GM21717 (cell line): ENCODE measurements around the gene SLC9A3.
A peak's percentile ranks its signal among the peaks of the same experiment; 100 is the strongest.

Source experiments
- ATAC-seq: cut with Tn5 transposase; IDR thresholded peaks from one replicate; pipeline ENCODE4 v1.9.1; 2021; ENCODE audit warnings: mild to moderate bottlenecking, moderate library complexity; ENCODE audit not compliant: unreplicated experiment

The SLC9A3 gene

DNA sequence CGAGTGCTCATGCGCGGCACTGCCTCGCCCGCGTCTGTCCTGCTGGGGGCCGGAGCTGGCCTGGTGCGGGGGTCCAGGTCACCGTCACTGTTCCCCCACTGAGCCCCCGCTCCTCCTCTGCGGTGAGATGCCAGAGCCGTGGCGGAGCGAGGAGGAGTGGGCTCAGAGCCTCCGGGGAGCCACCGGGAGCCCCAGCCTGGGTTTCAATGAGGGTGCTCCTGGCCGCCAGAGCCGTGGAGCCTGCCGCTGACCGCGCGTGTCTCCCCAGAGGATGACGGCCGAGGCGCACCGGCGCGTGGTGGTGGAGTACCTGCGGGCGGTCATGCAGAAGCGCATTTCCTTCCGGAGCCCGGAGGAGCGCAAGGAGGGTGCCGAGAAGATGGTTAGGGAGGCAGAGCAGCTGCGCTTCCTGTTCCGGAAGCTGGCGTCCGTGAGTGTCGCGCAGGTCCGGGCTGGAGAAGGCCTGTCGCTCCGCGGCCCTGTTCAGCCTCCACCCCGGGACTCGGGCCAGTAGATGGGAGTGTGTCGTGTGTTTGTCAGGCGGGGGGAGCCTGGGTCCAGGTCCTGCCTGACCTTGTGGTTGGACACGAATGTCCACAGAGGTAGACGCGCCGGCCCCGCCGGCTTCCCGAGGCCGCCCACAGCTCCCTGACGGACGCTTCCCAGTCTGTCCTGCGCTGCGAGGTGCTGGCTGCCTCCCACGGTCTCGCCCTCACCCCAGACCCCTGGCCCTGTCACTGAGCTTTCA, 59.2 kb downstream of the SLC9A3 start:
- ATAC-seq, result no peak

DNA sequence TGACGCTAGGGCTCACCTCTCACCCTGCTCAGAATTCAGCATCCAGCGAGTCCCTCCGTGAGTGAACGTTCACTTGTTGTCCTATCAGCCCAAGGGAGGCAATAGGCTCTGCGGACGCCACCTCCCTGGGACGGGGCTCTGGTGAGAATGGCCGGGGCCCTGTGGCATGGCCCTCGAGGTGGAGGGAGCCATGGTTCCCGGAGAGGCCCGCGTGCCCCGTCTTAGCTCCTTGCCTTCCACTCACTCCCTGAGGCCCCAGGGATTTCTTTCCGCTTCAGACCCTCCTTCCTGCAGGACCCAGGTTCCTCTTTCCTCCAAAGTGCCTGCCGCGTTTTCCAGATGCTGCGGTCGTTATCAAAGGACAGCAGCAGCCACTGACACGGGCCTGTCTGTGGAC, 59.8 kb downstream of the SLC9A3 start:
- no peak for ATAC-seq

DNA sequence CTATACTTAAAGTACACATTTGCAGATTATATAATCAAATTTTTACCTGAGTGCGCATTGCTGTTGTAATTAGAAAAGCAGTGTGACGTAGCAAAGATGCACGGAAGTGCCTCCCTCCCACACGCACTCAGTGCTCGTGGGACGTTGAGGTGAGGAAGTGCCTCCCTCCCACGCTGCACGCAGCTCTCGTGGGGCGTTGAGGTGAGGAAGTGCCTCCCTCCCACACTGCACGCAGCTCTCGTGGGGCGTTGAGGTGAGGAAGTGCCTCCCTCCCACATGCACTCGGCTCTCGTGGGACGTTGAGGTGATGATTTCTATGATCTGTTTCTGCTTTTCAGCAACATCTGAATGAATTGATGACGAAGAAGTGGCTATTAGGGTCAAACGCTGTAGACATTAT, 60.3 kb downstream of the SLC9A3 start:
- ATAC-seq, result no peak

DNA sequence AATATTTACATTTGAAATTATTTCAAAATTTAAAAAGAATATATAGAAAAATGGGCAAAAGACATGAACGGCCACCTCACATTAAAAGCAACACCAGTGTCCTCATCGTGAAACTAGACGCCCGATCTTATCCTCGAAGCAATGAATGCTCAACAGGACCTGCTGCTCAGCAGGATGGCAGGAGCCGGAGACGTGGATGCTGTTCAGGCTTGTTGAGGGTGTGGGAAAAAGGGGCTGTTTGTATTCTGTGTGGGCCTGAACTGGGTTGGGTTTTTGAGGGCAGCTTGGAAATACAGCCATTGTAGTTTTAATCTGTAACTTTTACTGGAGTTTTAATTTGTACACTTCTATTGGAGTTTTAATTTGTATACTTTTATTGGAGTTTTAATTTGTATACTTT, 60.9 kb downstream of the SLC9A3 start:
- ATAC-seq, result no peak

DNA sequence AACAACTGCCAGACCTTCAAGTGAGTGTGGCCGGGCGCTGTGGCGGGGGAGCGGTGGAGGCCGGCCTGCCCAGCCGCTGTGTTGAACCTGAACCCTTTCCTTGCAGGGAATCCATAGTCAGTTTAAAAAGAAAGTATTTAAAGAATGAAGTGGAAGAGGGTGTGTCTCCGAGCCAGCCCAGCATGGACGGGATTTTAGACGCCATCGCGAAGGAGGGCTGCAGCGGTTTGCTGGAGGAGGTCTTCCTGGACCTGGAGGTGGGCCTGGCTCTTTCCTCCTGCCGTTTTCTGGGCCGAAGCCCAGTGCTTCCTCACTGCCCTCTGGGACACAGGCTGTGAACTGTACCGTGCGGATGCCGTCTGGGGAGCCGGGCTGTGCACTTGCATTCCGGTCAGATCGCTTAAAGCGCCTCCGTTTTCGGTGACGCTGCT, 62.2 kb downstream of the SLC9A3 start:
- no peak for ATAC-seq

DNA sequence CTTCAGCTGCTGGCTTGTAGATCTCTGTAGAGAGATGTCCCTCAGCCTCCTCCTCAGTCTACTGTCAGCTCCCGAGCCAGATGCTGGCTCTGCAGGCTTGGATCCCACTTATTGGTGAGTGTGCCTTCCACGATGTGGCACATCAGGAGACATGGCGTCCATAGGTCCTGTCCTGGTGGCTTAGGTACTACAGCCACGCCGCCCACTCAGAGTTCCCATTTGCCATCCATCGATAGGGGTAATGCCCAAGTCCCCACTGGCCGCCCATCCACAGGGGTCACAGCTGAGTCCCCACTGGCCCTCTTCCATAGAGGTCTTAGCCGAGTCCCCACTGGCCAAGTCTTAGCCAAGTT, 64.0 kb downstream of the SLC9A3 start:
- no peak for ATAC-seq

DNA sequence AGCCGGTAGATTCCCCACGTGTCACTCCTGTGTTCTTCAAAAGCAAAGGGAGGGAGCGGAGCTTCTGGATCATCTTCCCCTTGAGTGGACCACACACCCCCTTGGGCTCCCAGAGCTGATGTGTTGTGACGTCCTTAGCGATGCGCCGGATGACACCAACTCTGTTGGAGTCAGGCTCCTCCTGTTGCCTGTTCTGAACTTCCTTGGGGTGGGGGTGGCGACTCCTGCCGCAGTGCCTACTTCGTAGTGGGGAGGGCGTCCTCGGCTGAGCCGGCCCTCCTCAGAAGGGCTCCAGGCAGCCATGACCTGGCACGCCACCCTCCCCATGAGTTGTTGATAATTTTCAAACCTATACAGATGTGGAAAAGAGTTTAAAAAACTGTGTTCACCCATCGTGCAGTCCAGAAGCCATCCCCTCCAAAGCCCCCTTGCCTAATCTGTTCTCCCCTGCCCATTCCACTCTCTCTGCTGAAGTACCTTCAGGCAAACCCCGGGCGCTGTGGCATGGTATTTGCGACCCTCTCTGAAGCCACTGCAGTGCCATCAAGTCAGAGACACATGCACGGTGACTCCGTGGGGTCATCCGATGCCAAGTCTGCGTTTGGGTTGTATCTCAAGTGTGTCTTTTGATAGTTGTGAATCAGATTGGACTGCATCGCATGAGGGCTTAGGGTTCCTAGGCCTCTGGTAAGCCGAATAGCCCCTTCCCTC, 64.5 kb downstream of the SLC9A3 start:
- no peak for ATAC-seq

DNA sequence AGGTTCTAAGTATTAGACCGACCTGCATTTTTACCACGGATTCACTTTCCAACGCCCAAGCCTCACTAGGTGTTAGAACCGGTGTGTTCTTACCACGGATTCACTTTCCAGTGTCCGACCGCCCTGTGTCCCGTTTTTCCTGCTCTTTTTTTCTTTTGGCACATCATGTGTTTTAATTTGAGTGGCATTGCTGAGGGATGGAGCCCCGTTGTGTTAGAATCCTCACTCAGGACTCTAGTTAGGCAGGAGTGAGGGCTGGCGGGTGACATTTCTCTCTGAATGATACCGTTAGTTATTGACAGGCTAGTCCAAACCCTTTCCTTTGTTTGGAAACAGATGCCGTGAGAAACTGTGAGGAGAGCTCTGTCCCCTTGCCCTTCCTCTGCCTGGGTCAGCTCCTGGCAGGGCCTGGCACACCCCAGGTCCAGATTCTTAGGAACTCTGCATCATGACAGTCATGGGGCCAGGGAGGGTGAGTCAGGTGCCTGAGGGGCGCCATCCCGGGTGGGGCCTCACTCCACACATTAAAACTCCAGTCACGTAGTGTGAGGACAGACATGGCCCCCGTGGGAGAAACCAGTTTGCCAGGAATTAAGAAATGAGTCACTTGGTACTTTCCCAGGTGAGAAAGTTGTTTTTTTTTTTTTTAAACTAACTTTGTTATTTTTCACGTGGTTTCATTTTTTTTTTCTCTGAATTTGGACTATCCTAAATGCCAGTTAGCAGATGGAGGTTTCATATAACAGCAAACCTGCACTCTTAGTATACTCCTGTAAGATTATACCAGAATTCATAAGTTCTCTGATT, 65.5 kb downstream of the SLC9A3 start:
- ATAC-seq, result peak; percentile 51

DNA sequence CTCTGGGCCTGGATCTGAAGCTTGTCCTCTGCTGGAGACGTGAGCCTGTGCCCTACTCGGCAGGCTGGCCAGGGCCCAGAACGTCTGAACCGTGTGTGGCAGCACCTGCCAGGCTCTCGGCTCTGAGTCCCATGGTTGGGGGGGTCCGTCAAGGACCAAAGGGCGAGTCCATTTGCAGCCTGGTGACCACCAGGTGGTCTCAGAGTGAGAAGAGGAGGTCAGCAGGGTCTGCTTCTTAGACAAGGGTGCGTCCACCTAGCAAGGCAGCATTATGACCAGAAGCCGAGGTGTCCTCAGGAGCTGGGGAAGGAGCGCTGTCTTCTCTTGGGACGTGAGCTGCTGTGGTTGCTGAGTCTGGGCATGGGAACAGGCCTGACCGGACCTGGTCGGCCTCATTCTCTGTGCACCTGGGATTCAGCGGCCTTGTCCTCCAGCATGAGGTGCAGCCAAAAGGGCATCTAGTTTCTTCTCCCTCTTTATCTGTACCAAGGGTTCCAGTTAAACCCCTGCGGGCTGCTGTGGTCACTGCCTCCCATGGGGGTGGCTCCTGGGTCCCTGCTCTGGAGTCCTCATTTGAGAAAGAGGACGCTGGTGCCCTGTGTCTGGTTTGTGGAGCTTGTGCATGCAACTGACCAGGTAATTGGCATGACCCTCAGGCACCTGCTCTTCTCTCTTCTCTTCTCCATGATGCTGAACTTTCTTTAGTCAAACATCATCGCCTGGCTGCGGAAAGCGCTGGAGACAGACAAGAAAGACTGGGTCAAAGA, 66.9 kb downstream of the SLC9A3 start:
- no peak for ATAC-seq

DNA sequence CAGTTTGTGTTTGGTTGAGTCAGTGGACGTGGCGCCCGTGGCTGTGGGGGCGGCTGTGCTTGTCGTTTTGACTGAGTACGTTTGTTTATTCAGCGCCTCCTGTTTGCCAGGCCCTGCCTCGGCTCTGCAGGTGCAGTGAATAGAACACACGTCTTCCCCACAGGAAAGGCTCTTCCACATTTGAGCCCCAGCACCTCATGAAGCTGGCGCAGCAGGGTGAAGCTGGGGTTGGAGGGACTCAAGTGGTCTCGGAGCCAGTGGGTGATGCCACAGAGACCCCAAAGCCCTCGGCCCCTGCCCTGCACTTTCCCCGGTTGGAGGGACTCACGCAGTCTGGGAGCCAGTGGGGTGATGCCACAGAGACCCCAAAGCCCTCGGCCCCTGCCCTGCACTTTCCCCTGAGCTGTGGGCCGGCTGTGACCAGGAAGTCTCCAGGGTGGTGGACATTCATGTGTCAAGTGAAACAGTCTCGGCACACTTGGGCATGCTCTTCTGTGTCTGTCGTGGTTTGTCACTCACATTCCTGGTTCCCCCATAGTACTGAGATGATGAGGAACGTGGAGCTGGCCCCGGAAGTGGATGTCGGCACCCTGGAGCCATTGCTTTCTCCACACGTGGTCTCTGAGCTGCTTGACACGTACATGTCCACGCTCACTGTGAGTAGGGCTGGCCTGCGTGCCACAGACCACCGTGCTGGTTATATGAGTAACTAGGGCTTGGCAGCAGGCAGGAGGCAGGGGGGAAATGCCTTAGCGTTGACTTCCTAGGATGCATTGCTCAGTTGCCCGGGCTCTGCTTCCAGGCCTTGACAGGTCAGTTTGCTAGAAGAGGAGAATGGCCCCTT, 67.7 kb downstream of the SLC9A3 start:
- ATAC-seq, result no peak

DNA sequence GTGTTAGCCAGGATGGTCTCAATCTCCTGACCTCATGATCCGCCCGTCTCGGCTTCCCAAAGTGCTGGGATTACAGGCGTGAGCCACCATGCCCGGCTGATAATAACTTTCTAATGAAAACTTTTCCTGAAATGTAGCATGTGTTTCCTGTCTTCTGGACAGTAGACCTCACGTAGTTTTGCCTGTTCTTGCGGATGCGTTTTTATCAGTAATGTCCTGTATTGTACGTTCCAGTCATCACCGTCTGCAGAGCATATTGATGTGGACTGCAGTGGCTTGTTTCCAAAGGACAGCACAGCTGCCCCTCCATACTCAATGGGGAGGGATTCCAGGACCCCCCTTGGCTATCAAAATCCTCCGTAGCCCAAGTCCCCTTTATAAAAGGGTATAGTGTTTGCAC, 68.4 kb downstream of the SLC9A3 start:
- no peak for ATAC-seq

DNA sequence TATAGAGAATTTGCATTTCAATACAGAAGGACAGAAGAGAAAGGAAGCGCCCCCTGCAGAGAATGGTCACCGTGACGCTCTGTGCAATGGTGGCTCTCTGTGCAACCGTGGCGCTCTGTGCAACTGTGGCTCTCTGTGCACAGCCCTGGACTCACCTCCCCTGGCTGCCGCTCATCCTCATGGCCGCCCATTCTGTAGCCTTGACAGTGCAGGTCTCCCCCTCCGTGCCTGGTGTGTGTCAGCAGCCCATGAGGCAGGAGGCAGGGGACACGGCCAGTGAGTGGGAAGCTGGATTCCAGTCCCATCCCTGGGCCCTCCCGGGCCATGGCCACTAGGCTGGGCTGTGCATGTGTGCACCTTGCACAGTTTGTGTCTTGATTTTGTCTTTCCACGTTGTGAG, 69.3 kb downstream of the SLC9A3 start:
- ATAC-seq, result no peak

DNA sequence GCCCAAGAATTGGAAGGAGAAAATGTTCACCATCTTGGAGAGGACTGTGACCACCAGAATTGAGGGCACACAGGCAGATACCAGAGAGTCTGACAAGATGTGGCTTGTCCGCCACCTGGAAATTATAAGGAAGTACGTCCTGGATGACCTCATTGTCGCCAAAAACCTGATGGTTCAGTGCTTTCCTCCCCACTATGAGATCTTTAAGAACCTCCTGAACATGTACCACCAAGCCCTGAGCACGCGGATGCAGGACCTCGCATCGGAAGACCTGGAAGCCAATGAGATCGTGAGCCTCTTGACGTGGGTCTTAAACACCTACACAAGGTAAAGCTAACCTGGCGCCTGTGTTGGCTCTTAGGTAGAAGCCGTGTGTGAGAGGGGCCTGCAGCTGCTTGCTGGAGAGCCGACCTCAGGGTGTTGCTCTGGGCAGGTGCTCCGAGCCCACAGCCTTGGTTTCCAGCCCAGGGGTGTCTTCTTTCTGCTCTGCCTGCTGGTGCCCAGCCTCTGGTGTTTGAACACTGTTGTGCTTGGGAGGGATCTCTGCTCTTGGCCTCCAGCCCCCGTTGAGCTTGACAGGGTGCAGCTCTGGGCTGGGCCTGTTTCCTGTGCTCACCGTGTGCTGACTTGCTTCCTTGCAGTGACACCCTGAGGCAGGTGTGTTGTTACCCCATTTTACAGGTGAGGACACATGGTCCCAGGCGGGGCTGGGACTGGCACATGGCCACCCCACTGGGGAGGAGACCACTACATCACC, 70.3 kb downstream of the SLC9A3 start:
- no peak for ATAC-seq

DNA sequence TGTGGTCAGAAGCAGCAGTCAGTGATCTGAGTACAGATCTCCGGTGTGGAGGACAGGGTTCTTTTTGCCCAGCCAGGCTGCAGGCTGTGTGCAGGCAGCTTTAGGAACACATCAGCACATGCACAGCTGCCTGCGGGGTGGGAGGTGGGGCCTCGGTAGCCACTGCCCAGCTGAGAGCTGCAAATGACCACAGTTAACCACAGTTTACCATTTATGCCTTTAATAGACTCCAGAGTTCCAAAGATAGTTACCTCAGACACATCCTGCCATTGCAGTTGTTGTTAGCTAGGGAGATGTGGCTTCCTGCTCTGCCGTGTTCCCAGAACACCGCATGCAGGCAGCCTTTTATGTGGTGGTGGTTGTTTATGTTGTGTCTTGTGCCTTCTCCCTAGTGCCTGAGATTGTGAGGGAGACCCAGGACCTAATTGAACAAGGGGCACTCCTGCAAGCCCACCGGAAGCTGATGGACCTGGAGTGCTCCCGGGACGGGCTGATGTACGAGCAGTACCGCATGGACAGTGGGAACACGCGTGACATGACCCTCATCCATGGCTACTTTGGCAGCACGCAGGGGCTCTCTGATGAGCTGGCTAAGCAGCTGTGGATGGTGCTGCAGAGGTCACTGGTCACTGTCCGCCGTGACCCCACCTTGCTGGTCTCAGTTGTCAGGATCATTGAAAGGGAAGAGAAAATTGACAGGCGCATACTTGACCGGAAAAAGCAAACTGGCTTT, 71.1 kb downstream of the SLC9A3 start:
- ATAC-seq, result no peak

DNA sequence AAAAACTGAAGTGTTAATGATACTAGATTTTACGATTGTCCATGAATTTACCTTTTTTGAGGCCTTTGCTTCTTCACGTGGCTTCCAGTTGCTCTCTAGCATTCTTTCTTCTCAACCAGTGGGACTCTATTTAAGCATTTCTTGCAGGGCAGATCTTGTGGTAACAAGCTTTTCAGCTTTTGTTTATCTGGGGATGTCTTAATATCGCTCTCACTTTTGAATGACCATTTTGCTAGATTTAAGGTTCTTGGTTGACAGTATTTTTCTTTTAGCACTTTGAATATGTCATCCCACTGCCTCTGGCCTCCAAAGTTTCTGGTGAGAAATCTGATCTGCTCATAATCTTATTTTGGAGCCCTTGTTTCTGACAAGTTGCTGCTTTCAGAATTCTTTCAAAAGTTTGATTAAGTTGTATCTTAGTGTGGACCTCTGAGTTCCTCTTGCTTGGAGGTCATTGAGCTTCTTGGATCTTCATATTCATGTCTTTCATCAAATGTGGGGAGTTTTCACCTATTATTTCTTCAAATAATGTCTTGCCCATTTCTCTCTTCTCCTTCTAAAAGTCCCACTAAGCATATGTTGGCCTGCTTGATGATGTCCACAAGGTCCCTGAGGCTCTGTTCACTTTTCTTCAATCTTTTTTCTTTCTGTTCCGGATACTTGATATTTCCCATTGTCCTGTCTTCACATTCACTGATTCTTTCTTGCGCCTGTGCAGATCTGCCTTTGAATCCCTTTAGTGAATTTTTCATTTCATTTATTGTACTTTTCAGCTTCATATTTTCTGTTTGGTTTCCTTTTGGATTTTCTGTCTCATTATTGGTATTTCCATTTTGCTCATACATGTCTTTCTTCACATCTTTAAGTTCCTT, 72.4 kb downstream of the SLC9A3 start:
- ATAC-seq, result no peak

DNA sequence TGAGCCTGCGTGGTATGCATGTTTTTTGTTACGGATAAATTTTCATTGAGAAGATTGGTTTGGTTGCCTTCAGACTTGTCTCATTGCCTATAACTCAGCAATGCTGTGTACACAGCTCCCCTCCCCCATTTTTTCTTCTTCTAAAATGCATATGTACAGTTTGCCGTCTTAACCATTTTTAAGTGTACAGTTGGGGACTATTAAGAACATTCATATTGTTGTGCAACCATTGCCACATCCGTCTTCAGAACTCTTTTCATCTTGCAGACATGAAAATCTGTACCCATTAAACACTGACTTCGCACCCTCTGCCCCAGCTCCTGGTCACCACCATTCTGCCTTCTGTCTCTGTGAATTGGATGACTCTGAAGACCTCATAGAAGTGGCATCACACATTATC, 75.1 kb downstream of the SLC9A3 start:
- ATAC-seq, result no peak

DNA sequence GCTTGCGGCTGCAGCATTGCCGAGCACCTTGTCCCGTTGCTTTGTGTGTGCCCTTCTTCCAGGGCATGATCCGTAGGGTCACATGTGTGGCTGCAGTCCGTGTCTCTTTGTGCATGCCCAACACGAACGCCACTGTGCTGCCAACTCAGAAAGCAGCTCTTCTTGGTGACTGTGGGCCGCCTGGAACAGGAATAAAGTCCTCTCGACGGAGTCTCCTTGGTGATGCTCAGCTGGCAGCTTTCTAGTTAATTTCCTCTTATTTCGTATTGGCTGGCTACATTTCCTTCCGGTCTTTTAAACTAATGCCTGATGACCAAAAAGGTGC, 75.5 kb downstream of the SLC9A3 start:
- no peak for ATAC-seq
